Forelimb muscle (tissue), 1 donor: ENCODE measurements around the gene TNRC18. TPM values are rescaled to one million over a fixed set of nuclear protein-coding genes. Genes with fewer than 3 reads are reported as not detected.

Experiments
- DNase-seq: peaks from one replicate; pipeline ENCODE4 v3.0.0-alpha.2; 2013; ENCODE audit warnings: low read depth
- polyA plus RNA-seq: library from polyadenylated mRNA; unstranded; fragments of 120-200 nt; gene quantifications from one replicate; pipeline ENCODE4 v1.2.1, GENCODE V29; 2013; ENCODE audit not compliant: insufficient read length

Gene TNRC18
- polyA plus RNA-seq, 1 donor = 47.9 TPM

DNA sequence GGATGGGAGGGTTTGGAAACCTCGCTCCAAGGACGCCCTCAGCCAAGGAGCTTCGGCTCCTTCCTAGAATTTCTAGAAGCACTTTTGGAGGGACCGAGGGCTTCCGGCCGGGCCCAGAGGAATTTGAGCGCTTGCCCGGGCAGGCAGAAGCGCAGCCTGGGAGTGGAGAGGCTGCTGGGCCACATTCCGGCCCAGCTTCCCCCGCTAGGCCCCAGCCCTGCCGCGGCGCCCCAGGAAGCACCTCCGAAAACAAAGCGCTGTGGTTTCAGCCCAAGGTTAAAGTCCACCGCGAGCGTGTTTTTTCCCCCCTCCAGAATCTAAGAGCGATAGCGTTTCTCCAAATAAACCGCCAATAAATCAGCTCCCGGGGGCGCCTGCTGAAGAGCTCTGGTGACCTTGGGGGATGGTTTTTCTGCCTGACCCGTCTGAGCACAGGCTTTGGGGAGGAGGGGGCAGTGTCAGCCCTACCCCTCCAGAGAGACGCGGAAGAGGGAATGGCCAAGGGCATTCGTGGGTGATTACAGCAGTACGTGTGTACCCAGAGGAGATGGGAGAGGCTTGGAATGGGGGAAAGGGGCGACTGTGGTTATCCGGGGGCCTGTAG is 5.7 kb upstream of the TNRC18 start:
- no peak for DNase-seq

DNA sequence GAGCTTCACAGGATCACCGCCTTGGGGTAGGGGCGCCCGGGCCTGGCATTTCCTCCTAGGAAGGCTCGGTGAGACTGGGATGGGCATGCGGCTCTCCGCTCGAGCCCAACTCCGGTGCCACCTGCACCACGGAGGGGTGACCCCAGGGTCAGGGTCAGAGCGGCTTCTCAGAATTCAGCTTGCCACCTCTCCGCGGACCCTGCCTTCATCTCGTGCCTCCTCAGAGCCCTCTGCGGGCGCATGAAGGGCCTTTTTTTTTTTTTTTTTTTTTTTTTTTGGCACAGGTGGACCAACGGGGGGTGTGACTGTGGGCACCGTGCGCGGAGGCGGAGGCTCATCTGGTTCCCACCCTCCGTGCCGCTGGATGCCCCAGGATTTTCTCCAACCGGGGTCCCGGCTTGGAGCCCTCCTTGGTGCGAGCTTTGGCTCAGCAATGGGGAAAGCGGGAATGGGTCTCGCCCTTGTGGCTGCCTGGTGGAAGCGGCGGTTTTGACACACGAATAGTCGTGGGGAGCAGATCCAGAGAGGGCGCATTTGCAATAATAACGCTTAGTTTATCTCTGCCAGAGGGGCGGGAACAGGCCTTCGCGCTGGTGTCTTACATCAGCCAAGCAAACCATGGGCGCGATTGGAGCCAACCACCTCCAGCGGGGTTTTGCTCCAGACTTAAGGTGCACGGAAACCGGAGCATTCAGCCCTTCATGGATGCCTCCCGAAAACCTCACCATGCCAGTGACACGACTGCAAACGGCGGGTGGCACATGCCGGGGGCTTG is 5.0 kb upstream of the TNRC18 start:
- no peak for DNase-seq

DNA sequence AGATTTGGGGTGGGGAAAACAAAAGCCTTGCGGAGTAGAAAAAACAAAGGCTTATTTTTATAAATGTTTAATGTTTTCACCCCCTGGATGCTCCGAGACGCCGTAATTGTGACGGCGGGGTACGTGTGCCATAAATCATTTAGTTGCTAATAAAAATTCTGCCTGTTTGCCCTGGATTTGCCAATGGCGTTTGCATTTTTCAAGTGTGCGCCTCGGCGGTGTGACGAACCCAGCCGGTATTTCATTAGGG is 2.5 kb upstream of the TNRC18 start:
- no peak for DNase-seq

DNA sequence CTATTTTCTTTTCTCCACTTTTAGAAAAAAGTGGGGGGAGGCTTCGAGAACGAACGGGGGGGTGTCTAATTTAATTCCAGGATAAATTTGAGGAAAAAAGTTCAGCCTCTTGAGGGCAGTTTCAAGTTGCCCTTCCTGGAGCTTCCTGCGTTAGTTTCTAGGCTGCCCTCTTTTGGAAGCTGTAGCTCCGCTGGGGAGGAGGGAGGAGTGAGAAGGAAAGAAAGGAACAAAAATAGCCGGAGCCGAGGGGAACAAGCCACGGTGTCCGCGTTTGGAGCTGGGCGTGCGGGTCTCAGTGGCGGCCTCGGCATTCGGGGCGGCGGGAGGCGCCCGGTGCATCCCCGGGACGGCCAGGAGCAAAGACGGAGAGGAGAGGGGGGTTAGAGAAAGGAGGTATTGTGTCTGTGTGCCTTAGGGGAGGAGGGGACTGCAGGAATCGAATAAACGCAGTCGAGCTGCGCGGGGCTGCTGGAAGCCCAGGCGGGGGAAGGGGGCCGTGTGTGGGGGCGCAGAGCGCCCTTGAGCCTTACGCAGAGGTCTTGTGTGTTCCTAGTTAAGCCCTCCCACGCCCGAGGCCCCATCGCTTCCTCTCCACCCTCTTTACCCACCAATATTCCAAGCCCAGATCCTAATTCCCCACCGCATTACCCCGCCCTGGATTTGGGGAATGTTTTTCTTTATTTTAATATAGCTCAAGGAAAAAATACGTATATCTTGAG is 2.0 kb upstream of the TNRC18 start:
- peak; percentile 84 for DNase-seq

DNA sequence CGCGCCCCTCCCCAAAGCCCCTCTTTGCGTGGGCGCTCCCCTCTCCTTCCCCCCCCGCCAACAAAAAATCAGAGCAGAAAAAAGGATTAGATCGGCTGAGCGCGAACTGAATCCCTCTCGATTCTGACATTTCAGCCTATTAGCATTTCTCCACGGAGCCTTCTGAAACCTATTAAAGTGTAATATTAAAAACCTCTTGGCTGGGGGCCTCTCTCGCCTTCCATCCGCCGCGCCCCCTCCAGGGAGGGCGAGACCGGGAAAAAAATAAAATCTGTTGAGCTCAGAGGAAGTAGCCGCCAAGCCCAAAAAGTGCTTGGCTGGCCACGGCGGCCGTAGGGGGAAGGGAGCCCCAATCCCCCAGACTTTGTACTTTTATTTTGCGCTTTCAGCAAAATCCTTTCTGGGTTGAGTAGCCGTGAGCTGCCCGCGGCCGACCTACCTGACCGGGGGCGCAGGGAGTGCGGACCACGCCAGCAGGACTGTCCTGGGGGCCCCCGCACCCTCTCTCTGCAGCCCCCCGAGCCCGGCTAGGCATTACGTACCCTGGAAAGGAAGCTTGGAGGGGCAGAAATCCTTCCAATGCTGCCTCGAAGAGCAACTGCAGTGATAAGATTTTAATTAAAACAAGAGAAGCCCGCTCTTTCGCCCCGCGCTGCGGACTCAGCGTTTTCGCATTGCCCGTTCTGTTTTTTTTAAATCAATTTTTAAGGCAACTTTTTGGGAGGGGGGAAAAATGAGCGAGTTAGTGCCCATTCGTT is 1.3 kb upstream of the TNRC18 start:
- no peak for DNase-seq

DNA sequence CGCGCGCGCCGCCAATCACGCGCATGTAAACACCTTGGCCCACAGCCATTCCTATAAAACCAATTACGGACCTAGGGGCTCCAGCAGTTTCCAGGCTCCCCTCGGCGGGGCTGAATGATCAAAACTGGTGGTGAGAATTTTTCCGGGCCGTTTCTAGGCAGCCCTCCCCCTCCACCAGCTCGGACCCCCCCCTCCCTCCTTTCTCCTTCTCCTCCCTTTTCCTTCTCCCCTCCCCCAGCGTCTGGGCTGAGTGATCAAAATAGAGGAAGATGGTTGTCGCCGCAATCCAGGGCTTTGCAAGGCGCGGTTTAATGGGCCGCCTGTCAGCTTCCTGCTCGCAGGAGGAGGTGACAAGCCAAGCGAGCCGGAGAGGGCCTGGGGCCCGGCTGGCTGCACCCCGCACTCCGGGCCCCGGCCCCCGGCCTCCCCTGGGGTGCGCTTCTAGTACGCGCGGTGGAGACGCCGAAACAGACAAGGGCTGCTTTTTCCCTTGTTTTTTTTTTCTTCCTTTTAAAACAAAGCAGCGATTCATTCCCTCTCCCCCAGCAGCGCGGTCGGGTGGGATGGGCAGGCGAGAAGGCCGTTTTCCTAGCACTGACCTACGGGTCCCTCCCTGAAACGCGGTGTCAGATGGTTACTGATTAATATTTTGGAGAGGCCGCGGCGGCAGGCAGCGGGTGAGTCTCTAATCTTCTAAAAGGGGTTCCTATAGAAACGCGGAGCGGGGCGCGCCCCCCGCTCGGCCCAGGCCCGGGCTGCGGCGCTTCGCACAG is 528 bp upstream of the TNRC18 start:
- DNase-seq = peak; percentile 98

DNA sequence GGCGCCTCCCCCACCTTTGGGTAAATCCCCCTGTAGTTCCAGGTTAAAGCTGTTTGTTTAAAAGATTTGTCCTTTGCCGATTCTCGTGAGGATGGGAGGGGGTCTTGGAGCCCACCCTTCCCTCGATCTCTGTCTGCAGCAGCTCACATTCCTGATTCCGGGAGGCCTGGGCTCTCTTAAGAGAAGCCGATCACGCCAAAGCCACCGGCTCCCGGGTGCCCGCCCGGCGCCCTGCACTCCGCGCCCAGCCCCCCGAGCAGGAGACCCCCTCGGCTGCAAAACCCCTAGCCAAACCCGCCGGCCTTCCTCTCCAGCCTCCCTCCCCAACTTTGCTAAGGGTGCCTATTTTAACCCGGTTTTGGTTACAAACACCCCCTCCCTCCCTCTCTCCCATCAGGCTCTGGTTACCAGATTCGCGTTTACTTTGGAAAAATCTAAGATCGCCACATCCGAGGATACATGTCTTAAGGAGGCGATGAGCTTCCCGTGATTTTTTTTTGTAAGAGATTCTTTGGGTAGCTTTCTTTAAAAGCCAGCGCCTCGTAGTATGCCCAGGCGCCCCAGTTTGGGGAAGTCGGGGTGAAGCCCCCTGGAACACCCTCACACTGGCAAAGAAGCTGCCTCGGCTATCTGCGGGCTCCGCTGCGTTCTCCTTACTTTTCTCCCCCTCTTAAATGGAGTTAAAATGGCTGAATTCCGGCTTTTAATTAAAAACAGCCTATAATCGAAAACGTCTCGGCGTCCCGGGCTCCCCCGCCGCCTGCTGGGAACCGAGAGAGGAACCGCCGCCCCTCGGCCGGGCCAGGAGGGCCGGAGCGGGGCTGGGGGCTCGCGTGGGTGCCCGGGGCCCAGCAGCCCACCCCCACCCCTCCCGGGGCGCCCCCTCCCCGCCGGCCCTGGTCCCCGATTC is 983 bp downstream of the TNRC18 start:
- no peak for DNase-seq

DNA sequence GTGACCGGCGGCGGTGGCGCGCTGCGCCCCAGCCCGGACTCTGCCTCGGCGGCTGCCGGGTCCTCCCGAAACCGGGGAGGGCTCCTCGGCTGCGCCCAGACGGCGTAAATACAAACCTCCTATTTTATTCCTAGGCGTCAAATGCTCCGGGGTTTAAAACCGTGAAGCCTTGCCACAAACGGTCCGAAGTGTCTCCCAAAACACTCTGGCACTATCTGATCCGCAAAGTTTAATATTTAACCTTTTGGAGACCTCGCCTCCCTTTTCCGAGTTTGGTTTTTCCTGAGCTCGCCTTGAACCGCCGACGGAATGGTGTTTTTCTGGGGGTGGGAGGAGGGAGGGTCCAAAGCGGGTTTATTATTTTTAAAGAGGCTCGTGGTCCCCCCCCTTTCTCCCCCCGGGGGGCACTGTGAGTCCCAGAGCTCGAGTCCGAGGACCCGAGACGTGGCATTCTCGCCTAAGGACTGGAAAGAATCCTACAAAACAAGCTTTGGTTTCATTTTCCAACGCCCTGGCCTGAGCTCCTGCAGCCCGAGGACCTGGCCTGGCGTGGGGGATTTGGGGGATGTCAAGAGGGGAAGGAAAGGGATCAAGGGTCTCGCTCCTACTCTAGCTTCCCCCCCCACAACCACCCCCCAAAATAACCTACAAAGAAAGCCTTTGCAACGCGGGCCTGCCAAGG is 1.8 kb downstream of the TNRC18 start:
- DNase-seq = no peak

DNA sequence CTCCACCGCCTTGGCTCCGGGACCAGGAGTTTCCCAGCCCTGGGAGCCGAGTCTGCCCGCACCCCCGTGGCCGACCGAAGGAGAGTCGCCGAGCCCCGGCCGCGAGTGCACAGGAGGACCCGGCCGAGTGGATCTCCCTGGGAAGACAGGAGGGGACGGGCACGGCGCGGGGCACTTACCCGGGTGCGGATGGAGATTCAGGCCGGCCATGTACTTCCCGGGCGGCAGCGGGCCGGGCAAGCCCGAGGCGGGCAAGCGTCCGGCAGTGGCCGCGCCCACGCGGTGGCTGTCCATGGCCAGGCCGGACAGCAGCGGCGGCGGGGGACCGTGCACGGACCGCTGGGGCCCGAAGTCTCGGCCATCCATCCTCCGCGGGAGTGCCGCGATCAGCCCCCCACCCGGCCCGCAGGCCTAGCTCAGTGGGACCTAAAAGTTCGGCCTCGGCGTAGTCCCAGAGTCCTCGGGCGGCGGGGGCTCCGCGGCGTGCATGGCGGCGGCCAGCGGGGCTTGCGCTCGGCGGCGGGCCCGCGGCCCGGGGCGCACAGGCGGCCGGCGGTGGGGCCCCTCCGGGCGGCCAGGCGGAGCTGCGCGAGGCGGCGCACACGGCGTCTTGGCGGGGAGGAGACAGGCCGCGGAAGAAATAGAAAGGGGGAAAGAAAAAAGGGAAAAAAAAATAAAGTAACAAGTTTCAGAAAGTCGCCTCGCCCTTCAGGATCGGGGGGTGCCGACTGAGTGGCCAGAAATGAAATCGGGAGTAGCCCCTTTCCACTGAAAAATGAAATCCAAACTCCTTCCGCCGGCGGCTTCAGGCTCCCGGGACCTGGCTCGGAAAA is 2.5 kb downstream of the TNRC18 start:
- DNase-seq = no peak

DNA sequence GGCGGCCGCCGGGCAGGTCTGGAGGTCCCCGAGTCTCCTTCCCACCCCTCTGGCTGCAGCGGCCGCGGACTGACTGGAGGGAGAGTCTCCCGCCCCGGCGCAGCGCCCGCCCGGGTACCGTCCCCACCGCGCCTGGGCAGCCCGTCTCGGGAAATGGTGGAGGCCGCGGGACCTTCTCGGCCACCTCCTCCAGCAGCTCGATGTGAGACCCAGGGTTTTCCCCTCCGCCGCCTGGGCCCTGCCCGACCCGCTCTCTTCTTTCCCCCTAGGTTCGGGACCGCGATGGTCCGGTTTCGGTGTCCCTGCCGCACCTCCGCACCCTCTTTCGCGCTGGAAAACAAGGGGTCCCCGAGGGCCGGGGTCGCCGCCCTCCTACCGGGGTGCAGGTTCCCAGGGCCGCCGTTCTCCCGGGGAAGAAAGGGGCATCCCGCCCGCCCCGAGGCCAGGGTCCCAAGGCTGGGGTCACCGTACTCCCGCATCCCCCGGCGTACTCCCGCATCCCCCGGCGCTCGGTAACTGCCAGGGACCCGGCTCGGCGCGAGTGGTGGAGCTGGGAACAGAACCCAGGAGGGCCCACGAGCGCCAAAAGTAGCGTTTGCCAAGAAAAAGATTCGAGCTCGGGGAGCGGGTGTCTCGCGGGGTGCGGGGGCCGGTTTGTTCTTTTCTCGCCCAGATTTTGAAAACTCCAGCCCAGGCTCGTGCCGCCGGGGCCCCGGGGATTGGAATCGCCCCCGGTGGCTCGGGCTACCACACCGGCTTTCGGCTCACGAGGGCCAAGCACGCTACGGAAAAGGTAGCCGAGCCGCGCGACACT is 3.4 kb downstream of the TNRC18 start:
- DNase-seq = no peak

DNA sequence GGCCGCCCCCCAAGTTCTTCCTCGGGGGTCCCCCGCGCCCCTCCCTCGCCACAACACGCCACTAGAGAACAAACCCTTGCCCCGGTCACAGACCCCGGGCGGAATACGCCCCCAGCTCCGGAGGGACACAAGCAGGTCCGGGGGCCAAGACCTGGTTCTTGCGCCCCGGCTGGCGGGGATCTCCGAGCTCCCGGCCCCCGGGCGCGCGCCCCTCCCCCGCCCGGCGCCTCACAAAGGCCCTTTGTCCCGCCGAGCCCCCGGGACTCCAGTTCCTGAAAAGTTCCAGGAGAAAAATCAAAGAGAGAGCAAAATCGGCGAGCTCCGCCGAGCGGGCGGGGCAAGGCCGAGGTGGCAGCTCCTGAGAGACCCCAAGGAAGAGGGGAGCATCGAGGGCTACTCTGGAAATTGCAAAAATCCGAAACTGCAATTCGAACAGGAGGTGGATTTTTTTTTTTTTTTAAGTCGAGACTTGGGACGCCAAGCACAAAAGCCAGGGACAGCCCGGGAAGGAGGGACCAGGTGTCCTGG is 4.0 kb downstream of the TNRC18 start:
- DNase-seq = no peak

DNA sequence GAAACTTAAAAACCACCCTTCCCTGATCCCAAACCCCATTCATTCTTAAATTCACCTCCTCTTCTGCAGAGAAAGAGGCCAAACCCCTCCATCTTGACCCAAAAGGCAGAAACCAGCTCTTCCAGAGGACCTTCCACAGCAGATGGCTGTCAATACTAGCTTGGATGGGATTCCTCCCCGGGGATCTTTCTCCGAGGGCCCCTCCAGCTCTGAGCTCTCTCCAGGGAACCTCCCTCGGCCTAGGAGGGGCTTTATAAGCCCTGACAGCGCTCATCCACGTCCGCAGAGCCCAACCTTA is 5.4 kb downstream of the TNRC18 start:
- no peak for DNase-seq

DNA sequence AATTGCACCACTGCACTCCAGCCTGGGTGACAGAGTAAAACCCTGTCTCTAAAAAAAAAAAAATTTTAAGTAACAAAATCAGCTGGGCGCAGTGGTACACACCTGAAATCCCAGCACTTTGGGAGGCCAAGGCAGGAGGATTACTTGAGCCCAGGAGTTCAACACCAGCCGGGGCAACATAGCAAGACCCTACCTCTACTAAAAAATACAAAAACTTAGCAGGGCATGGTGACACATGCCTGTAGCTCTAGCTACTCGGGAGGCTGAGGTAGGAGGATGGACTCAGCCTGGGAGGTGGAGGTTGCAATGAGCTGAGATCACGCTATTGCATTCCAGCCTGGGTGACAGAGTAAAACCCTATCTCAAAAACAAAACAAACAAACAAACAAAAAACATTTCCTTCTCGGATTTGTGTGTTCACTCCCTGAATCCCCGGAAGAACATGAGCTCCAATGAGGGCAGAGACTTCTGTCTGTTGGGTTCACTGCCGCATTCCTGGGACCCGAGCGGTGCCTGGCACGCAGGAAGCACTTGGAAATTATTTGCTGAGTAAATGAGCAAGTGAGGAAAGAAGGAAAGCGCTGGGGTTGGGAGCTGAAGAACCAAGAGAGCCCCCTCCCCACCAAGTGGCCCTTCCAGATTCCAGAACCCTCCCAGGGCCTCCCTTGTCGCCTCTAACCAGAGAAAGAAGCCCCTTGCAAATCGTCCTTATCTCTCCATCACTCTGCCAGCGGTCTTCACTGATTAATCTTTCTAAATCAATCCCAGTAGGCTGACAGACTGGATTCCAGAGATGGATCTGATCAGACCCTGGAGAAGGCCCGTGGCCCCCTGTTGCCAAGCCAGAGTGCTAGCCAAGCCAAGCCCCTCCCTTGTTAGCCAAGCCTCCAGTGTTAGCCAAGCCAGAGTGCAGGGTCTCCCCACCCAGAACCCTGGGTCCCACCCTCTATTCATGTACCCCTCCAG is 6.2 kb downstream of the TNRC18 start:
- DNase-seq = no peak

DNA sequence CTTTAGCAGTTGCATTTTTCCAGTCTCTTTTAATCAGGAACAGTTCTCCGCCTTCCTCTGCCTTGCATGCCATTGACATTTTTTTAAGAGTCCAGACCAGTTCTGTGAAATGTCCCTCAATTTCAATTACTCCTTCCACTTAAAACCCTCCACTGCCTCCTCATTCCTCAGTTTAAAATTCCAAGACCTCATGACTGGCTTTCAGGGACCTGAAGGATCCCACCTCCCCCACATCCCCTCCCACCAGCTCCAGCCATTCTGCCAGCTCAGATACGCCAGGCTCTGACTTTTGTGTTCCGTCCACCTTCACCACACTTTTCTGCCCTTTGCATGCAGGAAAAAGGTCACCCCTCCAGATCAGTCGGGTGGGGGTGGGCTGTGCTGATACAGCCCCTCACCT is 8.7 kb downstream of the TNRC18 start:
- DNase-seq = no peak

DNA sequence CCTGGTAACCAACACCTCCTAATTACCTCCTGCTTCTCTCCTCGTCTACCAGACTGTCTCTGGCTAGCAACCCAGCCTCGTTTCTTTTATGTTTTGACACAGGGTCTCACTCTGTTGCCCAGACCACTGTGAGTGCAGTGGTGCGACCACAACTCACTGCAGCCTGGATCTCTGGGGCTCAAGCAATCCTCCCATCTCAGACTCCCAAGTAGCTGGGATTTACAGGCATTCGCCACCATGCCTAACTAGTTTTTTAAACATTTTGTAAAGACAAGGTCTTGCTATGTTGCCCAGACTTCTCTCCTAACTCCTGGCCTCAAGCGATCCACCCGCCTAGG is 10.2 kb downstream of the TNRC18 start:
- DNase-seq = no peak

DNA sequence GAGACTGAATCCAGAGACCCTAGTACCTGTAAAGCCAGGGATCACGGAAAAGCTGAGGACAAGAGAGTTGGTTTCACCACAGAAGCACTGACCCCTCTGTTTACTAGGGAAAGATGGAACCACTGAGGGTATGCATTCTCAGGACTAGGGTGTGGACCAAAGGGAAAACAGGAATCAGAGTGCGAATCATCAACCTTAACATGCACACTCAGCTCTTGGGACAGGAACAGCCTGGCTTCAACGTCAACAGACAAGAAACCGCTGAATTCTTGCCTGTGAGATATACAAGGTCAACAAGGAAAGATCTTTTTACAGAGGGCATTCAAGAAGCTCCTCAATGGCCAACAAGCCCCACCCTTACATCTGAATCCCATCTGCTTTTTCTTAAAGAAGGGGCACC is 14.9 kb downstream of the TNRC18 start:
- DNase-seq = no peak
